ENCODE measurements around the gene PBOV1. TPM values are rescaled to one million over a fixed set of nuclear protein-coding genes. Genes with fewer than 3 reads are reported as not detected.
A peak's percentile ranks its signal among the peaks of the same experiment; 100 is the strongest.
"Not testable (repeated sequence)": the region's sequence is repeated elsewhere in the genome, so short reads cannot be mapped to it uniquely, and the experiment has no call there.

The PBOV1 gene
- total and polyA plus RNA-seq, 8 donors: not detected

- Histone ChIP-seq H3K9me3 (no peaks in the 10 kb centered on the region), H3K36me3 (no peaks in the 10 kb centered on the region), H3K27me3 (no peaks in the 10 kb centered on the region), H3K4me3 (no peak overlapping the region), H3K4me1 (peaks cover 30 to 41% (median 40%) of the 10 kb centered on the region in 4 donors), H3K27ac (peak overlapping the region; percentile 66 to 88 (median 79))
- intact Hi-C loops (cut with DNase I; ENCODE audit: low total_unique reads): no loop called here
- 74 to 88% (median 76%) methylated on average over 4 of the region's 4 CpGs for WGBS, 5 donors
- TF ChIP-seq POLR2A (IDR thresholded peaks at IDR 0.05): no peak
- no peak for TF ChIP-seq CTCF (IDR thresholded peaks at IDR 0.05)
- TF ChIP-seq EP300 (IDR thresholded peaks at IDR 0.05): no peak
- no peak for TF ChIP-seq POLR2AphosphoS5 (IDR thresholded peaks at IDR 0.05)
- DNase-seq: no peak
Measured at GRCh38 chr6:138225953-138226352, 7.7 kb upstream of the PBOV1 start.

- H3K9me3 ChIP-seq: no peaks in the 10 kb centered on the region
- H3K36me3 ChIP-seq: no peaks in the 10 kb centered on the region
- H3K4me1 ChIP-seq: peaks cover 12 to 37% (median 16%) of the 10 kb centered on the region in 4 donors
- H3K27ac ChIP-seq: peak overlapping the region in 2 of 5 donors; percentile 32 to 43
- H3K4me3 ChIP-seq: no peak overlapping the region
- no peak for DNase-seq
- TF ChIP-seq POLR2A (IDR thresholded peaks at IDR 0.05) (no peak), POLR2AphosphoS5 (IDR thresholded peaks at IDR 0.05) (no peak)
- no peaks in the 10 kb centered on the region for H3K27me3 ChIP-seq
- intact Hi-C loops (cut with DNase I; ENCODE audit: low total_unique reads): no loop called here
- 50 to 68% (median 61%) methylated on average over 4 of the region's 4 CpGs for WGBS, 5 donors
Measured at GRCh38 chr6:138222901-138223546, 4.7 kb upstream of the PBOV1 start.

GRCh38 chr6:138219901-138220300 lies 1.6 kb upstream of the PBOV1 start:
- 80 to 94% (median 90%) methylated on average over 4 of the region's 4 CpGs for WGBS, 5 donors
- intact Hi-C loops (cut with DNase I; ENCODE audit: low total_unique reads): no loop called here
- TF ChIP-seq EP300 (IDR thresholded peaks at IDR 0.05) (no peak), POLR2A (IDR thresholded peaks at IDR 0.05) (no peak), CTCF (IDR thresholded peaks at IDR 0.05) (no peak), POLR2AphosphoS5 (IDR thresholded peaks at IDR 0.05) (no peak)
- no peaks in the 10 kb centered on the region for H3K36me3 ChIP-seq
- no peak for DNase-seq
- no peaks in the 10 kb centered on the region for H3K27me3 ChIP-seq
- H3K4me1 ChIP-seq: peaks cover 0 to 25% (median 5%) of the 10 kb centered on the region in 4 donors
- H3K27ac ChIP-seq: peak overlapping the region in 3 of 5 donors; percentile 28 to 52 (median 46)
- no peaks in the 10 kb centered on the region for H3K9me3 ChIP-seq
- H3K4me3 ChIP-seq: no peak overlapping the region

GRCh38 chr6:138219398-138219797 lies 1.1 kb upstream of the PBOV1 start:
- Histone ChIP-seq H3K9me3 (no peaks in the 10 kb centered on the region), H3K4me3 (no peak overlapping the region), H3K4me1 (peaks cover 0 to 25% (median 7%) of the 10 kb centered on the region in 4 donors), H3K36me3 (no peaks in the 10 kb centered on the region), H3K27ac (peak overlapping the region in 4 of 5 donors; percentile 28 to 66 (median 44)), H3K27me3 (no peaks in the 10 kb centered on the region)
- DNase-seq: peak in 1 of 2 donors; percentile 73
- 23 to 66% (median 49%) methylated on average over 3 of the region's 3 CpGs for WGBS, 5 donors
- no peak for TF ChIP-seq POLR2AphosphoS5 (IDR thresholded peaks at IDR 0.05)
- TF ChIP-seq POLR2A (IDR thresholded peaks at IDR 0.05): no peak
- no peak for TF ChIP-seq EP300 (IDR thresholded peaks at IDR 0.05)
- intact Hi-C loops (cut with DNase I; ENCODE audit: low total_unique reads): no loop called here

GRCh38 chr6:138215093-138215782 lies 3.1 kb downstream of the PBOV1 start:
- intact Hi-C loops (cut with DNase I; ENCODE audit: low total_unique reads): no loop called here
- Histone ChIP-seq H3K36me3 (no peaks in the 10 kb centered on the region), H3K9me3 (no peaks in the 10 kb centered on the region), H3K4me1 (peaks cover 0 to 26% (median 12%) of the 10 kb centered on the region in 4 donors), H3K4me3 (no peak overlapping the region), H3K27me3 (no peaks in the 10 kb centered on the region), H3K27ac (peak overlapping the region in 3 of 5 donors; percentile 18 to 71 (median 18))
- DNase-seq: peak; percentile 60 to 85
- WGBS, 5 donors: 25 to 45% (median 36%) methylated on average over 7 of the region's 7 CpGs
- TF ChIP-seq CTCF (IDR thresholded peaks at IDR 0.05) (no peak), EP300 (IDR thresholded peaks at IDR 0.05) (no peak), POLR2AphosphoS5 (IDR thresholded peaks at IDR 0.05) (peak in 1 of 3 donors; percentile 45), POLR2A (IDR thresholded peaks at IDR 0.05) (no peak)

- H3K4me3 ChIP-seq; intact Hi-C loops (cut with DNase I; ENCODE audit: low total_unique reads): not testable (repeated sequence)
- 94 to 100% (median 94%) methylated on average over 2 of the region's 2 CpGs for WGBS, 5 donors
Measured at GRCh38 chr6:138212530-138212929, 5.8 kb downstream of the PBOV1 start.

More at GRCh38 chr6:138212530-138212929, 5.8 kb downstream of the PBOV1 start:
- H3K36me3 ChIP-seq, H3K9me3 ChIP-seq, DNase-seq, H3K27ac ChIP-seq, H3K27me3 ChIP-seq: not testable (repeated sequence)
- peaks cover 0 to 21% (median 3%) of the 10 kb centered on the region in 4 donors for H3K4me1 ChIP-seq

Data from stomach (tissue), 9 donors.